ENCODE results near the gene NAP1L4. TPM values are rescaled to one million over a fixed set of nuclear protein-coding genes. Genes with fewer than 3 reads are reported as not detected.

NAP1L4 gene
- total RNA-seq, 1 experiment from 2014 or later = 274 TPM

DNA sequence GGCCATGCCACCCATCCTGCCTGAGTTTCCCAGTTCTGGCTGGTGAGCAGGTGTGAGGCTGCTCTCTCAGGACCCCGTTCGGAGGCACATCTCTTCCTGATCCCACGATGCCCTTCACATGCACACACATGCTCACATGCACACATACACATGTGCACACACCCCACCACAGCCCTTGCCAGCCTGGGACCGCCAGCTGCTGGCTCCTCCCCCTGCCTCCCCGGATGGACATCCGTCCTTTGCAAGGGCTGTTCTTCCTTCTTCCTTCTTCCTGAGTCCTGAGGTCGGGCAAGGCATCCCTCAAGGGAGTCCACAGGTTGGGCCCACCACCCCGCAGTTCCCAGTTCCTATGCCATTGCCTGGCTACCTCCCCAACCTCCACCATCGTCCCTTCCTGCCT is 96.1 kb downstream of the NAP1L4 start:
- TF ChIP-seq, protein P1, sequence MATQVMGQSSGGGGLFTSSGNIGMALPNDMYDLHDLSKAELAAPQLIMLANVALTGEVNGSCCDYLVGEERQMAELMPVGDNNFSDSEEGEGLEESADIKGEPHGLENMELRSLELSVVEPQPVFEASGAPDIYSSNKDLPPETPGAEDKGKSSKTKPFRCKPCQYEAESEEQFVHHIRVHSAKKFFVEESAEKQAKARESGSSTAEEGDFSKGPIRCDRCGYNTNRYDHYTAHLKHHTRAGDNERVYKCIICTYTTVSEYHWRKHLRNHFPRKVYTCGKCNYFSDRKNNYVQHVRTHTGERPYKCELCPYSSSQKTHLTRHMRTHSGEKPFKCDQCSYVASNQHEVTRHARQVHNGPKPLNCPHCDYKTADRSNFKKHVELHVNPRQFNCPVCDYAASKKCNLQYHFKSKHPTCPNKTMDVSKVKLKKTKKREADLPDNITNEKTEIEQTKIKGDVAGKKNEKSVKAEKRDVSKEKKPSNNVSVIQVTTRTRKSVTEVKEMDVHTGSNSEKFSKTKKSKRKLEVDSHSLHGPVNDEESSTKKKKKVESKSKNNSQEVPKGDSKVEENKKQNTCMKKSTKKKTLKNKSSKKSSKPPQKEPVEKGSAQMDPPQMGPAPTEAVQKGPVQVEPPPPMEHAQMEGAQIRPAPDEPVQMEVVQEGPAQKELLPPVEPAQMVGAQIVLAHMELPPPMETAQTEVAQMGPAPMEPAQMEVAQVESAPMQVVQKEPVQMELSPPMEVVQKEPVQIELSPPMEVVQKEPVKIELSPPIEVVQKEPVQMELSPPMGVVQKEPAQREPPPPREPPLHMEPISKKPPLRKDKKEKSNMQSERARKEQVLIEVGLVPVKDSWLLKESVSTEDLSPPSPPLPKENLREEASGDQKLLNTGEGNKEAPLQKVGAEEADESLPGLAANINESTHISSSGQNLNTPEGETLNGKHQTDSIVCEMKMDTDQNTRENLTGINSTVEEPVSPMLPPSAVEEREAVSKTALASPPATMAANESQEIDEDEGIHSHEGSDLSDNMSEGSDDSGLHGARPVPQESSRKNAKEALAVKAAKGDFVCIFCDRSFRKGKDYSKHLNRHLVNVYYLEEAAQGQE (IDR thresholded peaks at IDR 0.05; ENCODE audit: insufficient read depth in 1 of 2, low read depth in 2 of 2, low read length in 1 of 2) = no peak
- ChIA-PET POLR2A (no interaction called here), CTCF (no interaction called here)
- H3K36me3 ChIP-seq (ENCODE audit: control insufficient read depth, insufficient read depth, low read length) = no peaks in the 10 kb centered on the region
- H3K4me3 ChIP-seq (ENCODE audit: low read depth in 2 of 2, low read length in 2 of 2) = no peak overlapping the region
- H3K27ac ChIP-seq (ENCODE audit: low read length) = no peak overlapping the region
- intact Hi-C loops (cut with micrococcal nuclease; ENCODE audit: unreplicated experiment) (no loop called here), in situ Hi-C loops (cut with HindIII; ENCODE audit: low pct_unique_long_range_greater_than_20kb, low sequenced_read_pairs) (no loop called here)
- H3K4me1 ChIP-seq (ENCODE audit: control insufficient read depth, insufficient read depth, low read length) = peaks cover 34% of the 10 kb centered on the region
- ATAC-seq (no peak), DNase-seq (ENCODE audit: low read depth, low spot score) (no peak)
- no TSS peak for BruUV-seq (replicated peaks)
- H3K9me3 ChIP-seq (ENCODE audit: control insufficient read depth, insufficient read depth, low read depth, low read length) = no peaks in the 10 kb centered on the region
- no peaks in the 10 kb centered on the region for H3K27me3 ChIP-seq (ENCODE audit: control insufficient read depth, insufficient read depth, low read length)

Other genes starting within 250 kb of the NAP1L4 start
- 4.6 TPM for gene CDKN1C, start 106.6 kb downstream of the NAP1L4 start, total RNA-seq (2021; ENCODE audit: unreplicated experiment)
- gene PHLDA2, start 62.9 kb downstream of the NAP1L4 start, total RNA-seq (2021; ENCODE audit: unreplicated experiment) = 195 TPM
- 120 TPM for gene CARS1, start 65.1 kb upstream of the NAP1L4 start, total RNA-seq (2021; ENCODE audit: unreplicated experiment)
- 20.2 TPM for gene OSBPL5, start 173.0 kb upstream of the NAP1L4 start, total RNA-seq (2021; ENCODE audit: unreplicated experiment)
- gene MRGPRG, start 226.5 kb upstream of the NAP1L4 start, total RNA-seq (2021; ENCODE audit: unreplicated experiment) = not detected
- gene MRGPRE, start 240.1 kb upstream of the NAP1L4 start, total RNA-seq (2021; ENCODE audit: unreplicated experiment) = 0.13 TPM

Measured in Panc1 (cell line).